Activated naive CD8-positive, alpha-beta T cell treated with anti-CD3 and anti-CD28 coated beads, Interleukin-2, amount 50 U/mL, for 24 hours (primary cell): Measurements from ENCODE around the gene FTO.

Source experiments
- ATAC-seq: fragments of 150-1000 bp; cut with Tn5 transposase; one replicate; pipeline ENCODE4 v1.10.0; 2021
- DNase-seq: peaks from one replicate; pipeline ENCODE4 v3.0.0; 2021
- H3K27ac Mint-ChIP-seq: one replicate; pipeline ENCODE4 v1.8.0; 2021; ENCODE audit warnings: mild to moderate bottlenecking, mixed read lengths
- H3K27me3 Mint-ChIP-seq: one replicate; pipeline ENCODE4 v1.8.0; 2021; ENCODE audit warnings: mixed read lengths
- H3K36me3 Mint-ChIP-seq: one replicate; pipeline ENCODE4 v1.8.0; 2021; ENCODE audit warnings: low read depth, mixed read lengths
- H3K4me1 Mint-ChIP-seq: one replicate; pipeline ENCODE4 v1.8.0; 2021; ENCODE audit warnings: mixed read lengths
- H3K4me3 Mint-ChIP-seq: one replicate; pipeline ENCODE4 v1.8.0; 2021; ENCODE audit warnings: mild to moderate bottlenecking, moderate library complexity, mixed read lengths
- H3K9me3 Mint-ChIP-seq: one replicate; pipeline ENCODE4 v1.8.0; 2021; ENCODE audit warnings: mixed read lengths

Gene FTO

DNA sequence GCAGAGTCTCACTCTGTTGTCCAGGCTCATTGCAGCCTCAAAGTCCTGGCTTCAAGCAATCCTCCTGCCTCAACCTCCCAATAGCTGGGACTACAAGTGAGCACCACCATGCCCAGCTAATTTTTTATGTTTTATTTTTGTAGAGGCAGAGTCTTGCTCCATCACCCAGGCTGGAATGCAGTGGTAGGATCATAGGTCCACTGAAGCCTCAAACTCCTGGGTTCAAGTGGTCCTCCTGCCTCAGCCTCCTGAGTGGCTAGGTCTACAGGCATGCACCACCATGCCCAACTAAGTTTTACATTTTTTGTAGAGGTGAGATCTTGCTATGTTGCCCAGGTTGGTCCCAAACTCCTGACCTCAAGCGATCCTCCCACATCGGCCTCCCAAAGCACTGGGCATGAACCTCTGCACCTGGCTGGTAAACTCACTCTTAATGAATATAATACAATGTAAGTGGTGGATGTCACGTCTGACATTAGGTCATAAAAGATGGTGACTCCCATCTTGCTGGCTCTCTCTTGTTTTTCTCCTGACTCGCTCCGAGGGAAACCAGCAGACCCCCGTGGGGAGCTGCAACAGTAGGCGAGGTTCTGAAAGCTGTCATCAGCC, 456.4 kb downstream of the FTO start:
- Mint-ChIP-seq H3K4me3 (no peak overlapping the region), H3K4me1 (no peaks in the 10 kb centered on the region), H3K9me3 (peaks cover 21% of the 10 kb centered on the region), H3K27me3 (no peaks in the 10 kb centered on the region), H3K27ac (no peak overlapping the region), H3K36me3 (no peaks in the 10 kb centered on the region)
- DNase-seq (no peak), ATAC-seq (no peak)

- DNase-seq, result no peak
- Mint-ChIP-seq H3K4me3 (no peak overlapping the region), H3K36me3 (no peaks in the 10 kb centered on the region), H3K4me1 (no peaks in the 10 kb centered on the region), H3K27me3 (peaks cover under 1% of the 10 kb centered on the region), H3K9me3 (peaks cover 12% of the 10 kb centered on the region), H3K27ac (no peak overlapping the region)
- no peak for ATAC-seq
Measured at GRCh38 chr16:54160939-54161897, 457.3 kb downstream of the FTO start.

DNA sequence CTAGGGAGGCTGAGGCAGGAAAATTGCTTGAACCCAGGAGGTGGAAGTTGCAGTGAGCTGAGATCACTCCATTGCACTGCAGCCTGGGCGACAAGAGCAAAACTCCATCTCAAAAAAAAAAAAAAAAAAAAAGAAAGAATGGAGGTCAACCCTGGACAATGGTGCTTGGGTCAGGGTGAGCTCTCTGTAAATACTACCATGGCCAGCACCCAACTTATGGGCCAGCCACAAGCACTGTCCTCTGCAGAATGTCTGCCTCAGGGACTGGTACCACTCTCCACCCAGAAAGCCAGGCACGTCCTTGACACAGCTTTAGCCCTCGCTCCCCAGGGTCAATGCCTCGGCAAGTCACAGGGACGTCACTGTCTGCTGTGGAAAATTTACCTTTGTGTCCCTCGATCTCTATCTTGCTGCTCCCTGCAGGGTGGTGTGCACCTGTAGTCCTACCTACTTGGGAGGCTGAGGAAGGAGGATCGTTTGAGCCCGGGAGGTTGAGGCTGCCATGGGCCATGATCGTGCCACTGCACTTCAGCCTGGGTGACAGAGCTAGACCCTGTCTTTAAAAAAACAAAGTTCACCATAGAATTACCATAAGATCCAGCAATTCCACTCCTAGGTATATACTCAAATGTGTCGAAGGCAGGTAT, 459.4 kb downstream of the FTO start:
- H3K9me3 Mint-ChIP-seq, result peaks cover 4% of the 10 kb centered on the region
- no peak overlapping the region for H3K4me3 Mint-ChIP-seq
- DNase-seq (no peak), ATAC-seq (no peak)
- no peaks in the 10 kb centered on the region for H3K36me3 Mint-ChIP-seq
- no peaks in the 10 kb centered on the region for H3K4me1 Mint-ChIP-seq
- peaks cover 2% of the 10 kb centered on the region for H3K27me3 Mint-ChIP-seq
- H3K27ac Mint-ChIP-seq, result no peak overlapping the region

DNA sequence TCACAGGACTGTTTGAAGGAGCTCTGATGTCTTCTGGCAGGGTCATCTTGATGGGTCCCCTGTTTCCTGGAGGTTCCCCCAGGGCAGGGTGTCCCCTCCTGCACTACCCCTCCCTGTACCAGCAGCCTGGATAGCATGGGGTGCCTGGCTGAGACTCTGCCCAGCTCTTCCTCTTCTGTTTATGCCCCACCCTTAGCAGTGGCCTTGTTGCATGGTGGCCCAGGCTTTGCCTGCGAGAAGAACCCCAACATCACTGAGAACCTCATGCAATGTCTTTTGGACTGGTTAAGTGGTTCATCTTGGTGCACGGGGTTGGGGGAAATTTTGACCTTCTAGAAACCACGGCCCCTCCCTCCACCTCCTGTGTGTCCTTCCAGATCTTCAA, 460.8 kb downstream of the FTO start:
- H3K9me3 Mint-ChIP-seq, result no peaks in the 10 kb centered on the region
- DNase-seq, result no peak

DNA sequence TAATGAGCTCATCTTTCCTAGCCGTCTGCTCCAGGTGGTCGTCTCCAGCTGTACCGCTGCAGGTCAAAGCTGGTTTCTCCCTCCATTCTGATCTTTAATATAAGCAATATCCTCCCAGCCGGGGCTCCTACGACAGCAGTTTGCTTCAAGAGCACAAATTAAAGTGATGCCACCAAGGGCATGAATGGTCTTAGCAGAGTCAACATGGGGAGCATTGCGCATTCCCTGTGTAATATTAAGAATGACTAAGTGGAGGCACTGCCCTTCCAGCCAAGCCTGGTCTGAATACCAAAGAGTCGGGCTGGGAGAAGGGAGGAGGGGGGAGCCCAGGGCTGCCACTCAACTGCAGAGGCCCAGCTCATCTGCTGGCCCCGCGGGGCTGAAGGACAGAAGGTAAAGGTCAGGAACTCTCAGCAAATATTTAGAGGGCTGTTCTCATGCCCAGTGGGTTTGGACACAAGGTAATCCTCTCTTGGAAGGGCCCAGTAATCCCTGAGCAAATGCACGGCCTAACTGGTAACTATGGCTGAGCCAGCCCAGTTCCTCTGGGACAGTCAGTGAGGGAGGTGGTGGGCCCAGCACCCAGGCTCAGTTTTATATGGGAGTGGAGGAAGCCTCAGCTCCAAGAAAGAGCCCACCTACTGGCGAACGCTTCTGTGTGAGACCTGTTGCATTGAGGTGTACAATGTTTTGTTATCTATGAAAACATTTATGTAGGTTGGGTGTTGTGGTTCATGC, 461.4 kb downstream of the FTO start:
- no peak for ATAC-seq
- DNase-seq, result no peak
- no peaks in the 10 kb centered on the region for H3K36me3 Mint-ChIP-seq
- H3K27ac Mint-ChIP-seq, result no peak overlapping the region
- H3K4me3 Mint-ChIP-seq, result no peak overlapping the region
- H3K9me3 Mint-ChIP-seq, result no peaks in the 10 kb centered on the region
- H3K27me3 Mint-ChIP-seq, result peaks cover 2% of the 10 kb centered on the region
- no peaks in the 10 kb centered on the region for H3K4me1 Mint-ChIP-seq

More for the DNA sequence above, 460.8 kb downstream of the FTO start:
- Mint-ChIP-seq H3K4me1 (no peaks in the 10 kb centered on the region), H3K4me3 (no peak overlapping the region), H3K27ac (no peak overlapping the region), H3K27me3 (peaks cover 2% of the 10 kb centered on the region), H3K36me3 (no peaks in the 10 kb centered on the region)
- ATAC-seq, result no peak

GRCh38 chr16:54165912-54166865, 462.2 kb downstream of the FTO start:
- Mint-ChIP-seq H3K27ac (no peak overlapping the region), H3K4me3 (no peak overlapping the region), H3K9me3 (no peaks in the 10 kb centered on the region), H3K36me3 (no peaks in the 10 kb centered on the region), H3K27me3 (peaks cover 8% of the 10 kb centered on the region), H3K4me1 (no peaks in the 10 kb centered on the region)
- no peak for DNase-seq
- no peak for ATAC-seq

- ATAC-seq (no peak), DNase-seq (no peak)
- Mint-ChIP-seq H3K4me1 (no peaks in the 10 kb centered on the region), H3K27me3 (peaks cover 16% of the 10 kb centered on the region), H3K4me3 (no peak overlapping the region), H3K27ac (no peak overlapping the region), H3K36me3 (no peaks in the 10 kb centered on the region), H3K9me3 (no peaks in the 10 kb centered on the region)
Measured at GRCh38 chr16:54169112-54169511, 465.2 kb downstream of the FTO start.

- no peak overlapping the region for H3K4me3 Mint-ChIP-seq
- H3K27ac Mint-ChIP-seq, result no peak overlapping the region
- ATAC-seq (no peak), DNase-seq (no peak)
- no peaks in the 10 kb centered on the region for H3K9me3 Mint-ChIP-seq
- H3K36me3 Mint-ChIP-seq, result no peaks in the 10 kb centered on the region
- H3K4me1 Mint-ChIP-seq, result no peaks in the 10 kb centered on the region
- peaks cover 18% of the 10 kb centered on the region for H3K27me3 Mint-ChIP-seq
Measured at GRCh38 chr16:54171626-54172537, 467.9 kb downstream of the FTO start.

GRCh38 chr16:54173490-54173889, 469.5 kb downstream of the FTO start:
- H3K9me3 Mint-ChIP-seq, result no peaks in the 10 kb centered on the region
- H3K27ac Mint-ChIP-seq, result no peak overlapping the region
- H3K4me1 Mint-ChIP-seq, result no peaks in the 10 kb centered on the region
- H3K27me3 Mint-ChIP-seq, result peaks cover 24% of the 10 kb centered on the region
- DNase-seq, result no peak
- H3K4me3 Mint-ChIP-seq, result no peak overlapping the region
- no peaks in the 10 kb centered on the region for H3K36me3 Mint-ChIP-seq
- no peak for ATAC-seq

DNA sequence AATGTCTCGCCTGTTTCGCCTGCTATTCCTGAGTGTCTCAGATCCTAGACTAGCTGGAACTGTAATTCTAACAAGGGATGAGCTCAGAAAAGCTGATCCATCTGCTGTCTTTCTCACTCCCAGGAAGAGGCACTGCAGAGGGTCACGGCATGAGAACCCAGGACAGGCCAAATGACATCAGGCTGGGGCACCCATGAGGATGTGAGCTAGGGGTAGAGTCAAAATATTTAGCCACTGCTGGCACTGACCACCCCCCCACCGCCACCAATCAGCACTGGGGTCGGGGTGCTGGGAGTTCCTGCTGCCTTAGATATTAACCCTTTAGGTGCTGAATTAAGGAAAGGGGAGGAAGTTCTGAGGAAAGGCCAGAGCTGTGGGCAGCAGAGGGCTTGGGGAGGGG, 470.2 kb downstream of the FTO start:
- ATAC-seq (no peak), DNase-seq (no peak)
- Mint-ChIP-seq H3K36me3 (no peaks in the 10 kb centered on the region), H3K9me3 (no peaks in the 10 kb centered on the region), H3K27ac (no peak overlapping the region), H3K27me3 (peaks cover 24% of the 10 kb centered on the region), H3K4me3 (no peak overlapping the region), H3K4me1 (no peaks in the 10 kb centered on the region)

- H3K36me3 Mint-ChIP-seq, result no peaks in the 10 kb centered on the region
Measured at GRCh38 chr16:54174750-54175149, 470.8 kb downstream of the FTO start.

DNA sequence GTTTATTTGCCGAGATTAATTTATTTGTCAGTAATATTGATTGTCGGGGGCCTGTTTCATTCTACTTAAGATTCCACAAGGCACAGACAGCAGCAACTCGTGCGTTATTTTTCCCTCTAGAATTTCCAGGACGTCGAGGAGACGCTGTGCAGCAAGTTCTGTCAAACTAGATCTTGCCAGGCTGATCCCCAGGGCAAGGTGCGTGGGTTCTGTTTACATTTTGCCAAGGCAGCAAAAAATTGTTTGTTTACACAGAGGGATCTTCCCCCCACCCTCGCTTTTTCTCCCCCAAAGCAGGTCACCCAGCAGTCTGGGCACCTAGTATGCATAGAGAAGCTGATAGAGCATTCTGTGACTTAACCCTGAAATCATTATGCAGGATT, 471.2 kb downstream of the FTO start:
- H3K4me3 Mint-ChIP-seq, result no peak overlapping the region
- H3K27ac Mint-ChIP-seq, result no peak overlapping the region

More at GRCh38 chr16:54174750-54175149, 470.8 kb downstream of the FTO start:
- Mint-ChIP-seq H3K4me1 (no peaks in the 10 kb centered on the region), H3K27ac (no peak overlapping the region), H3K9me3 (no peaks in the 10 kb centered on the region), H3K4me3 (no peak overlapping the region), H3K27me3 (peaks cover 24% of the 10 kb centered on the region)
- ATAC-seq (no peak), DNase-seq (no peak)

More for the DNA sequence above, 471.2 kb downstream of the FTO start:
- no peak for ATAC-seq
- H3K4me1 Mint-ChIP-seq, result no peaks in the 10 kb centered on the region
- H3K27me3 Mint-ChIP-seq, result peaks cover 24% of the 10 kb centered on the region
- DNase-seq, result no peak
- H3K36me3 Mint-ChIP-seq, result no peaks in the 10 kb centered on the region
- no peaks in the 10 kb centered on the region for H3K9me3 Mint-ChIP-seq
